HCT116 (cell line): Measurements from ENCODE around the gene ZBTB26. TPM values are rescaled to one million over a fixed set of nuclear protein-coding genes. Genes with fewer than 3 reads are reported as not detected.

Experiments used
- ATAC-seq: fragments of 200-7000 bp; cut with Tn5 transposase; 2 replicates; pipeline ENCODE4 v1.9.1; 2020; ENCODE audit warnings: mild to moderate bottlenecking, moderate library complexity
- BruUV-seq: library from RNA; stranded (reverse); fragments of 400-500 nt; replicated peaks from 2 replicates; lab custom pipeline; 2021; lab: Mats Ljungman, UMichigan
- CTCF ChIA-PET: fragments of 300-600 bp; sonication (Branson Sonifier 250); formaldehyde crosslinking; loops from one replicate; lab custom pipeline; 2021; ENCODE audit warnings: antibody characterized with exemption; lab: Charles Lee
- POLR2A ChIA-PET: fragments of 300-600, 350-600 bp; sonication (Branson Sonifier 250); formaldehyde crosslinking; loops from one replicate; lab custom pipeline; 2021; ENCODE audit warnings: antibody characterized with exemption; lab: Charles Lee
- RAD21 ChIA-PET, 2 experiments: fragments of 300-600 bp; sonication (Branson Sonifier 250); formaldehyde crosslinking; loops; one replicate each; lab custom pipeline; 2023; ENCODE audit warnings: low total read pairs in 2 of 2; ENCODE audit not compliant: uncharacterized antibody in 2 of 2, unreplicated experiment in 2 of 2, low non-redundant PET in 1 of 2; lab: Charles Lee
- DNase-seq: peaks from one replicate; pipeline ENCODE4 v3.0.0-alpha.2; 2010; ENCODE audit warnings: low read depth, low spot score
- H2AFZ ChIP-seq: fragments of 200-600 bp; shearing (Covaris generic), sonication (generic); 2 replicates; pipeline ENCODE4 v1.6.1; 2017; ENCODE audit warnings: low read depth, mixed run types, mixed read lengths, antibody characterized with exemption, low read length; ENCODE audit not compliant: poor library complexity, severe bottlenecking
- H3K27ac ChIP-seq: 2 replicates; pipeline ENCODE4 v1.5.1; 2012; ENCODE audit warnings: low read depth, low read length
- H3K27me3 ChIP-seq: fragments of 200-600 bp; sonication (generic); 2 replicates; pipeline ENCODE4 v1.6.1; 2016; ENCODE audit warnings: mixed run types, low read length, mixed read lengths; ENCODE audit not compliant: insufficient read depth
- H3K36me3 ChIP-seq, 2 experiments: fragments of 200-500 bp in 1 of 2; fragments of 200-600 bp in 1 of 2; sonication (Bioruptor generic) in 1 of 2; sonication (generic) in 1 of 2; 2 replicates each; pipeline versions ENCODE4 v1.5.1 to v1.6.1; 2014 to 2016; ENCODE audit warnings: low read length in 2 of 2, inconsistent platforms in 1 of 2, mixed read lengths in 1 of 2, mixed run types in 1 of 2; ENCODE audit not compliant: insufficient read depth in 2 of 2, control insufficient read depth in 1 of 2
- H3K4me1 ChIP-seq, 2 experiments: fragments of 200-600 bp in 1 of 2; sonication (generic) in 1 of 2; 2 replicates each; pipeline versions ENCODE4 v1.5.1 to v1.6.1; 2012 to 2017; ENCODE audit warnings: low read length in 2 of 2, inconsistent platforms in 1 of 2, mild to moderate bottlenecking in 1 of 2, mixed read lengths in 1 of 2, mixed run types in 1 of 2, moderate library complexity in 1 of 2; ENCODE audit not compliant: insufficient read depth in 2 of 2, control insufficient read depth in 1 of 2
- H3K4me2 ChIP-seq: fragments of 200-600 bp; sonication (generic); 2 replicates; pipeline ENCODE4 v1.6.1; 2017; ENCODE audit warnings: mixed run types, low read length, mixed read lengths
- H3K4me3 ChIP-seq, 2 experiments: fragments of 200-600 bp in 1 of 2; sonication (generic) in 1 of 2; replicated peaks in 1 of 2; 2 replicates each; pipeline ENCODE4 v1.5.1; 2011 to 2016; ENCODE audit warnings: low read length in 2 of 2, control low read depth in 1 of 2, low read depth in 1 of 2, mild to moderate bottlenecking in 1 of 2, mixed read lengths in 1 of 2, mixed run types in 1 of 2
- H3K79me2 ChIP-seq: fragments of 200-600 bp; sonication (generic); 2 replicates; pipeline ENCODE4 v1.6.1; 2017; ENCODE audit warnings: mild to moderate bottlenecking, mixed run types, low read length, moderate library complexity, mixed read lengths; ENCODE audit not compliant: insufficient read depth
- H3K9ac ChIP-seq: fragments of 200-600 bp; sonication (generic); 2 replicates; pipeline ENCODE4 v1.6.1; 2016; ENCODE audit warnings: low read length, mixed read lengths
- H3K9me2 ChIP-seq: fragments of 200-600 bp; sonication (generic), shearing (Covaris generic); 2 replicates; pipeline ENCODE4 v1.6.1; 2017; ENCODE audit warnings: mixed run types, mild to moderate bottlenecking, moderate library complexity; ENCODE audit not compliant: insufficient read depth
- H3K9me3 ChIP-seq, 2 experiments: fragments of 200-500 bp in 1 of 2; fragments of 200-600 bp in 1 of 2; sonication (Bioruptor generic) in 1 of 2; sonication (generic) in 1 of 2; 2 replicates each; pipeline ENCODE4 v1.6.1; 2014 to 2017; ENCODE audit warnings: low read length in 2 of 2, mixed read lengths in 2 of 2, inconsistent platforms in 1 of 2, low read depth in 1 of 2, mild to moderate bottlenecking in 1 of 2, mixed run types in 1 of 2, moderate library complexity in 1 of 2; ENCODE audit not compliant: control insufficient read depth in 1 of 2, insufficient read depth in 1 of 2
- H4K20me1 ChIP-seq: fragments of 200-600 bp; sonication (generic), shearing (Covaris generic); 2 replicates; pipeline ENCODE4 v1.6.1; 2017; ENCODE audit warnings: mixed run types, mild to moderate bottlenecking, moderate library complexity; ENCODE audit not compliant: insufficient read depth
- ATF3 ChIP-seq: IDR thresholded peaks from 2 replicates; pipeline ENCODE4 v1.6.1; 2012
- CEBPB ChIP-seq: IDR thresholded peaks from 2 replicates; pipeline ENCODE4 v1.6.1; 2012; ENCODE audit warnings: low read depth
- CTCF ChIP-seq, 3 experiments: fragments of 200-600 bp in 1 of 3; sonication (generic) in 1 of 3; IDR thresholded peaks in 2 of 3; conservative IDR thresholded peaks in 1 of 3; 2 replicates each; pipeline ENCODE4 v1.5.1; 2012 to 2017; ENCODE audit warnings: low read depth in 2 of 3, low read length in 2 of 3, antibody characterized with exemption in 1 of 3, borderline replicate concordance in 1 of 3, control low read depth in 1 of 3, mild to moderate bottlenecking in 1 of 3, mixed read lengths in 1 of 3, mixed run types in 1 of 3, moderate library complexity in 1 of 3; ENCODE audit not compliant: insufficient read depth in 1 of 3
- EGR1 ChIP-seq: IDR thresholded peaks from 2 replicates; pipeline ENCODE4 v1.6.1; 2012; ENCODE audit warnings: low read depth
- ELF1 ChIP-seq: IDR thresholded peaks from 2 replicates; pipeline ENCODE4 v1.6.1; 2012; ENCODE audit warnings: low read depth, borderline replicate concordance
- EZH2phosphoT487 ChIP-seq: fragments of 200-600 bp; IDR thresholded peaks from 2 replicates; pipeline ENCODE4 v1.6.1; 2018; ENCODE audit warnings: antibody characterized with exemption, borderline replicate concordance
- JUND ChIP-seq: IDR thresholded peaks from 2 replicates; pipeline ENCODE4 v1.6.1; 2012
- MAX ChIP-seq: IDR thresholded peaks from 2 replicates; pipeline ENCODE4 v1.6.1; 2012
- POLR2A ChIP-seq: IDR thresholded peaks from 2 replicates; pipeline ENCODE4 v1.7.0; 2011; ENCODE audit warnings: borderline replicate concordance; ENCODE audit not compliant: insufficient read depth, insufficient read length; ENCODE audit errors: extremely low read depth
- POLR2AphosphoS5 ChIP-seq: IDR thresholded peaks from 2 replicates; pipeline ENCODE4 v1.6.1; 2011; ENCODE audit warnings: mild to moderate bottlenecking, low read depth, low read length, moderate library complexity
- RAD21 ChIP-seq: IDR thresholded peaks from 2 replicates; pipeline ENCODE4 v1.6.1; 2012; ENCODE audit warnings: low read depth, mild to moderate bottlenecking
- SIN3A ChIP-seq: IDR thresholded peaks from 2 replicates; pipeline ENCODE4 v1.6.1; 2012; ENCODE audit warnings: low read depth
- SP1 ChIP-seq: IDR thresholded peaks from 2 replicates; pipeline ENCODE4 v1.6.1; 2012; ENCODE audit warnings: low read depth
- YY1 ChIP-seq: IDR thresholded peaks from 2 replicates; pipeline ENCODE4 v1.6.1; 2011; ENCODE audit warnings: low read length, low read depth, moderate library complexity, mild to moderate bottlenecking; ENCODE audit not compliant: insufficient replicate concordance; ENCODE audit errors: extremely low read depth
- ZBTB33 ChIP-seq: IDR thresholded peaks from 2 replicates; pipeline ENCODE4 v1.6.1; 2011; ENCODE audit warnings: mild to moderate bottlenecking, low read length, moderate library complexity; ENCODE audit not compliant: insufficient replicate concordance; ENCODE audit errors: extremely low read depth
- ZFX ChIP-seq: fragments of 450-650 bp; IDR thresholded peaks from 2 replicates; pipeline ENCODE4 v1.6.1; 2017
- ZNF274 ChIP-seq: fragments of 200-500 bp; sonication (Bioruptor generic); IDR thresholded peaks from 2 replicates; pipeline ENCODE4 v1.6.1; 2014; ENCODE audit warnings: mild to moderate bottlenecking, low read depth, low read length, inconsistent platforms
- intact Hi-C: fragments of 100-400 bp; cut with micrococcal nuclease; formaldehyde crosslinking; loops from 2 replicates; pipeline ENCODE4 v1.10.0; 2022
- total RNA-seq: library from RNA; stranded (reverse); gene quantifications from one replicate; pipeline ENCODE4 v1.2.1, GENCODE V29; 2021; ENCODE audit not compliant: unreplicated experiment

Gene ZBTB26
- total RNA-seq, 1 experiment from 2014 or later, result 5.5 TPM

- Histone ChIP-seq H2AFZ (peak within 1 kb of the TSS; percentile 95), H3K4me2 (peak within 1 kb of the TSS; percentile 85), H3K27me3 (no peaks in the 10 kb centered on the region), H3K4me3 (peak within 1 kb of the TSS; percentile 89 to 96), H3K9me3 (no peaks in the 10 kb centered on the region), H3K27ac (peak within 1 kb of the TSS; percentile 80), H3K4me1 (peaks cover 0 to 16% of the 10 kb centered on the region in 2 experiments; a peak in 2 of 4 replicates), H3K36me3 (peaks cover 0 to 2% of the 10 kb centered on the region in 2 experiments; a peak in 1 of 4 replicates), H3K79me2 (peaks cover 67% of the 10 kb centered on the region), H3K9me2 (no peaks in the 10 kb centered on the region), H4K20me1 (0 out of 2 replicates have a peak, but pooled peaks cover 6% of the 10 kb centered on the region), H3K9ac (peak within 1 kb of the TSS; percentile 96)
- intact Hi-C loops, result loop anchor here (10.0 kb wide), 1 partner anchor 90 kb away; no protein-coding TSS in a partner anchor
- no TSS peak for BruUV-seq
- CTCF ChIA-PET, result no interaction called here
- RAD21 ChIA-PET, result no interaction called here
- ATAC-seq, result peak; percentile 96
- DNase-seq, result peak; percentile 100
- POLR2A ChIA-PET, result interaction anchor here (1.0 to 1.4 kb wide), 4 partner anchors 9 to 38 kb away, joined by 3 to 9 read pairs (median 7); partner anchors contain the start of genes RABGAP1, ZBTB26 and ZBTB6
- TF ChIP-seq ZFX, result peak; percentile 96
- TF ChIP-seq ZBTB33, result peak; percentile 99
- peak; percentile 85 for TF ChIP-seq POLR2A
- no peak for TF ChIP-seq ATF3
- TF ChIP-seq EGR1, result peak; percentile 98
- peak; percentile 82 for TF ChIP-seq SIN3A
- TF ChIP-seq RAD21, result no peak
- peak; percentile 93 for TF ChIP-seq CEBPB
- TF ChIP-seq ZNF274, result no peak
- TF ChIP-seq CTCF (IDR thresholded peaks at IDR 0.05 in 2 of 3, conservative IDR thresholded peaks at IDR 0.05 in 1 of 3; ENCODE audit: borderline replicate concordance in 1 of 3, insufficient read depth in 1 of 3, low read depth in 2 of 3, low read length in 2 of 3), result no peak
- TF ChIP-seq YY1, result peak; percentile 40
- TF ChIP-seq POLR2AphosphoS5, result peak; percentile 95
- no peak for TF ChIP-seq EZH2phosphoT487
- peak; percentile 75; the same call in 1 of the 2 replicates for TF ChIP-seq SP1
- TF ChIP-seq JUND, result no peak
- no peak; the same call in 1 of the 2 replicates for TF ChIP-seq ELF1
- TF ChIP-seq MAX, result peak; percentile 59; the same call in 1 of the 2 replicates
Observed at GRCh38 chr9:122904823-122905710, 26.2 kb downstream of the ZBTB26 start, which contains the start of gene RC3H2. RC3H2 (minus strand) TSS chr9:122905359; CDS start chr9:122897509, 7,850 bp downstream.
